Esophagus (tissue), 2 donors: ENCODE data around the gene DAGLA. TPM values are rescaled to one million over a fixed set of nuclear protein-coding genes. Genes with fewer than 3 reads are reported as not detected.

Experiments
- H3K27ac ChIP-seq, 2 donors: one replicate each; pipeline ENCODE4 v1.5.1; 2013; ENCODE audit warnings: low read depth in 2 of 2, mild to moderate bottlenecking in 2 of 2, inconsistent platforms in 1 of 2, low read length in 1 of 2, moderate library complexity in 1 of 2
- H3K27me3 ChIP-seq, 2 donors: one replicate each; pipeline ENCODE4 v1.6.1; 2013; ENCODE audit warnings: low read length in 2 of 2, control low read depth in 1 of 2, mild to moderate bottlenecking in 1 of 2; ENCODE audit not compliant: insufficient read depth in 2 of 2, control insufficient read depth in 1 of 2
- H3K36me3 ChIP-seq, 2 donors: one replicate each; pipeline ENCODE4 v1.6.1; 2013; ENCODE audit warnings: low read length in 1 of 2; ENCODE audit not compliant: control insufficient read depth in 2 of 2, insufficient read depth in 2 of 2
- H3K4me1 ChIP-seq, 2 donors: one replicate each; pipeline ENCODE4 v1.6.1; 2013; ENCODE audit warnings: low read length in 1 of 2; ENCODE audit not compliant: control insufficient read depth in 2 of 2, insufficient read depth in 2 of 2
- H3K4me3 ChIP-seq, 2 donors: one replicate each; pipeline ENCODE4 v1.5.1; 2013; ENCODE audit warnings: low read length in 2 of 2, mild to moderate bottlenecking in 2 of 2, low read depth in 1 of 2, moderate library complexity in 1 of 2
- H3K9me3 ChIP-seq, 2 donors: one replicate each; pipeline ENCODE4 v1.6.1; 2013; ENCODE audit warnings: mild to moderate bottlenecking in 2 of 2, low read depth in 1 of 2, low read length in 1 of 2, moderate library complexity in 1 of 2; ENCODE audit not compliant: control insufficient read depth in 2 of 2, insufficient read depth in 1 of 2
- WGBS, 2 donors: extraction: QIAGEN DNeasy Blood & Tissue Kit; methylation state at CpG; one replicate each; pipeline ENCODE4 v1.1.7; 2013; 5-methylcytosine and 5-hydroxymethylcytosine counted together
- polyA plus RNA-seq, 2 donors: library from polyadenylated mRNA; stranded (reverse); fragments of 200-250 nt; gene quantifications; one replicate each; pipeline ENCODE4 v1.2.3, GENCODE V29; 2013
- donor health status: healthy with polysubstance abuse.
- donor health status: Bipolar disorder and iron deficiency.

DAGLA gene
- polyA plus RNA-seq, 2 donors: 1.7 to 5.0 TPM

DNA sequence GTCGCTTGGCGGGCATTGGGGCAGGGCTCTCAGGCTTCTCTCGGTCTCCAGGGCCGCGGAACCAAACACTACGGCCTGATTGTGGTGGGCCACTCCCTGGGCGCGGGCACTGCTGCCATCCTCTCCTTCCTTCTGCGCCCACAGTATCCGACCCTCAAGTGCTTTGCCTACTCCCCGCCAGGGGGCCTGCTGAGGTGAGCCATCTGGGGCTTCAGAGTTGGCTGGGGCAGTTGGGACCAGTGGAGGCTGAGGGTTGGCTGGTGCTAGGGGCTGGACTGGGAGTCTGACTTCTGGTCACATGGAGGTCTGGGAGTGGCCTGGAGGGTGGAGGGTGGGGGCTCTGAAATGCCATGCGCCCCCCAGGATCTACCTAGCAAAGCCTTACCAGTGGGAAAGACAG is 56.9 kb downstream of the DAGLA start:
- no peaks in the 10 kb centered on the region for H3K27me3 ChIP-seq
- WGBS, 2 donors: 89 to 93% methylated on average over 12 of the region's 12 CpGs
- peaks cover 0 to 4% of the 10 kb centered on the region in 2 donors for H3K9me3 ChIP-seq
- peaks cover 0 to 18% of the 10 kb centered on the region in 2 donors for H3K36me3 ChIP-seq
- no peak overlapping the region for H3K4me3 ChIP-seq
- H3K4me1 ChIP-seq: peaks cover under 1 to 28% of the 10 kb centered on the region in 2 donors
- no peak overlapping the region for H3K27ac ChIP-seq

GRCh38 chr11:61737636-61738386 is 57.6 kb downstream of the DAGLA start:
- peaks cover 0 to 18% of the 10 kb centered on the region in 2 donors for H3K36me3 ChIP-seq
- H3K27ac ChIP-seq: no peak overlapping the region
- 87 to 88% methylated on average over 23 of the region's 23 CpGs for whole genome bisulfite sequencing, 2 donors
- H3K9me3 ChIP-seq: peaks cover 0 to 4% of the 10 kb centered on the region in 2 donors
- H3K4me1 ChIP-seq: peaks cover 0 to 24% of the 10 kb centered on the region in 2 donors
- H3K4me3 ChIP-seq: no peak overlapping the region
- no peaks in the 10 kb centered on the region for H3K27me3 ChIP-seq

DNA sequence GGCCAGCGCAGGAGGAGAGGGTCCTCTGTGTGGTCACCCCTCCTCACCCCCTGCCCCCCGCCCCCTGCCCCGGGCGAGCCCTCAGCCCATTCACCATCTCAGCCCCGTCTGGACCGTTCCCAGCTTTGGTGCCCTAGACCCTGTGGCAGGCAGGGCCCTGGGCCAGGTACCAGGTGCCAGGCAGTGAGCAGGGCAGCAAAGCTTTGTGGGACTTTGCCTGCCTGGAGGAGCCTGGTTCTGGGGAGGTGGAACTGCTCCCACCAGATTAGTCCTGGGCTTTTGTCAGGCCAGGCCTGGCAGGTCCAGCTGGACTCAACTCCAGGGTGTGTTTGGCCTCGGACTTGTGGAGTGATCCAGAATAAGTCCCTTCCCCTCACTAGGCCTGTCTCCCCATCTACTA is 58.6 kb downstream of the DAGLA start:
- Histone ChIP-seq H3K36me3 (peaks cover 0 to 22% of the 10 kb centered on the region in 2 donors), H3K4me1 (peaks cover 0 to 20% of the 10 kb centered on the region in 2 donors), H3K27ac (no peak overlapping the region), H3K27me3 (no peaks in the 10 kb centered on the region), H3K4me3 (no peak overlapping the region), H3K9me3 (peaks cover 0 to 4% of the 10 kb centered on the region in 2 donors)
- 80 to 98% methylated on average over 7 of the region's 7 CpGs for WGBS, 2 donors

DNA sequence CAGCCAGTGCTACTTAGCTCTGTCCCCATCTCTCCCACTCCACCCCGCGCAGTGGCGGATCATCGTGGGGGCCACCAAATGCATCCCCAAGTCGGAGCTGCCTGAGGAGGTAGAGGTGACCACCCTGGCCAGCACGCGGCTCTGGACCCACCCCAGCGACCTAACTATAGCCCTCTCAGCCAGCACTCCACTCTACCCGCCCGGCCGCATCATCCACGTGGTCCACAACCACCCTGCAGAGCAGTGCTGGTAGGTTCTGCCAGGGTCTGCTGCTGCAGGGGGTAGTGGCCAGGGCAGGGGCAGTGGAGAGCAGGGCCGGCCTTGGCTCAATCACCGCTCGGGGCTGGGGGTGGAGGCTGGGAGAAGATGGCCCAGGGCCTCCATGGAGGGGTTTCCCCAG is 59.2 kb downstream of the DAGLA start:
- H3K36me3 ChIP-seq: peaks cover 0 to 26% of the 10 kb centered on the region in 2 donors

GRCh38 chr11:61739966-61740365 is 59.8 kb downstream of the DAGLA start:
- Histone ChIP-seq H3K4me3 (no peak overlapping the region), H3K27me3 (no peaks in the 10 kb centered on the region), H3K4me1 (peaks cover 0 to 20% of the 10 kb centered on the region in 2 donors), H3K36me3 (peaks cover 0 to 28% of the 10 kb centered on the region in 2 donors), H3K9me3 (peaks cover 0 to 4% of the 10 kb centered on the region in 2 donors), H3K27ac (no peak overlapping the region)
- WGBS, 2 donors: 57 to 66% methylated on average over 7 of the region's 7 CpGs

More for the DNA sequence above, 59.2 kb downstream of the DAGLA start:
- Histone ChIP-seq H3K9me3 (peaks cover 0 to 4% of the 10 kb centered on the region in 2 donors), H3K27me3 (no peaks in the 10 kb centered on the region), H3K4me3 (no peak overlapping the region), H3K27ac (no peak overlapping the region), H3K4me1 (peaks cover 0 to 20% of the 10 kb centered on the region in 2 donors)
- WGBS, 2 donors: 89 to 94% methylated on average over 15 of the region's 15 CpGs

DNA sequence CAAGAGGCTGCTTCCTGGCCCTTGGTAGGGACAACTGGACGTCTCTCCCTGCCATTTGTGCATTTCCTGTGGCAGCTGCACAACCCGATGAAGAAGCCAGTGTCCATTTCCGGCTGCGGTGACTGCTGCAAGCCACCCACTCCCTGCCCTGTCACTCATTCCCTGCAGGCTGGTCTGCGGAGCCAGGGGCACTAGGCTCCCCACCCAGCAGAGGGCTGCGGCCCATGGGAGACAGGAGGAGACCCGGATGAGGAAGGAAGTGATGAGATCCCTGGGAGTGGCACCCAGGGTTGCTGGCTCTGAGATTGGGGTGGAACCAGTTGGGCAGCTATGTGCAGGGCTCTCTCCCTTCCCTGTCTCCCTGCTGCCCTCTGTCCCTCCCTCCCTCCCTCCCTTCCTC is 62.2 kb downstream of the DAGLA start:
- WGBS, 2 donors: 49 to 57% methylated on average over 7 of the region's 7 CpGs
- Histone ChIP-seq H3K27me3 (no peaks in the 10 kb centered on the region), H3K4me3 (no peak overlapping the region), H3K4me1 (peaks cover under 1 to 30% of the 10 kb centered on the region in 2 donors), H3K36me3 (peaks cover 0 to 25% of the 10 kb centered on the region in 2 donors), H3K27ac (peak overlapping the region; percentile 56 to 59), H3K9me3 (peaks cover 0 to 4% of the 10 kb centered on the region in 2 donors)

- Histone ChIP-seq H3K27me3 (no peaks in the 10 kb centered on the region), H3K4me3 (no peak overlapping the region), H3K4me1 (peaks cover 2 to 34% of the 10 kb centered on the region in 2 donors), H3K27ac (no peak overlapping the region), H3K9me3 (peaks cover 0 to 4% of the 10 kb centered on the region in 2 donors), H3K36me3 (peaks cover 0 to 22% of the 10 kb centered on the region in 2 donors)
- 90 to 93% methylated on average over 38 to 42 of the region's 42 CpGs for WGBS, 2 donors
These were observed 63.4 kb downstream of the DAGLA start for GRCh38 chr11:61743486-61744095.

GRCh38 chr11:61744181-61744580 is 64.0 kb downstream of the DAGLA start:
- Histone ChIP-seq H3K36me3 (peaks cover 0 to 22% of the 10 kb centered on the region in 2 donors), H3K27ac (no peak overlapping the region), H3K4me3 (no peak overlapping the region), H3K4me1 (peaks cover 2 to 34% of the 10 kb centered on the region in 2 donors), H3K27me3 (no peaks in the 10 kb centered on the region), H3K9me3 (peaks cover 0 to 4% of the 10 kb centered on the region in 2 donors)
- 88 to 91% methylated on average over 20 of the region's 20 CpGs for WGBS, 2 donors

DNA sequence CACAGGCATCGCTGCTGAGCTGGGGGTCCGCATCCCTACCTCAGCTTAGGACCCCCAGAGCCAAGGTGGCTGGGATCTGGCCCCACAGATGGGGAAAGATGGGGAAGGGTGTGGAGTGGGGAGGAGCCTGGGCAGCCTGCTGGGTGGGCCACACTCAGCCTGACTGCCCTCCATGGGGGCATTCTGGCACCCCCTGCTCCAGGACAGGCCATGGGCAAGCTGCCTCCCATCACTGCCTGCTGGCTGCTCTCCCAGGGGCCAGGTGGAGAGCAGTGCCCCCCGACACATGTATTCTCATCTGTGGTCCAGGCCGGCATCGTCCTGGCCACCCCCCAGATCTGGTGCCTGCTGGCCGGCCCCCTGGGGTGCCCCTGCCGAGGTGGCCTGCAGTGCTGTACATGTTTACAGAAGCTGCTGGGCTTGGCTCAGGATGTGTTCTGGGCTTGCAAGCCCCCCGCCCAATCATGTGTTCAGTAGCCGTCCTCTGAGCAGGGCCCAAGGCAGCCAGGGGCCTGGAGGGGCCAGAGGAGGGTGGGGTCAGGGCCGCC is 64.5 kb downstream of the DAGLA start:
- Histone ChIP-seq H3K27me3 (no peaks in the 10 kb centered on the region), H3K4me3 (no peak overlapping the region), H3K9me3 (peaks cover 0 to 4% of the 10 kb centered on the region in 2 donors), H3K27ac (no peak overlapping the region), H3K36me3 (peaks cover 0 to 22% of the 10 kb centered on the region in 2 donors), H3K4me1 (peaks cover 2 to 34% of the 10 kb centered on the region in 2 donors)
- WGBS, 2 donors: 81 to 95% methylated on average over 10 of the region's 10 CpGs
